HG03097 (cell line): ENCODE measurements around the gene GLIS1.

ENCODE experiments used
- ATAC-seq: cut with Tn5 transposase; IDR thresholded peaks from one replicate; pipeline ENCODE4 v1.9.1; 2021; ENCODE audit not compliant: unreplicated experiment, low FRiP score

The GLIS1 gene

DNA sequence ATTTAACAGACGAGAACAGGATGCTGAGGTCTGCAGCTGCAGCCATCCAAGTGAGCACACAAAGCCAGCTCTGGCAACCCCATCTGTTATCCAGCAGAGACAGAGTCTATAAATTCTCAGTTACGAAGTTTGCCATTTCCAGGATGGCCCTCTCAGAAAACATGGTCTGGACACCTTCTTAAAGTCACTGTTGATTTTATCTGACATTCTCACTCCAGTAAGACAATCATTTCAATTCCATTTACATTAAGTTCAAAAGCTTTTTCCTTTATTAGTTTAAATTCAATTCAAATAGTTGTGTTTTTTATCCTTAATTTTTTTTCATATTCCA lies 154.2 kb downstream of the GLIS1 start:
- ATAC-seq = no peak

DNA sequence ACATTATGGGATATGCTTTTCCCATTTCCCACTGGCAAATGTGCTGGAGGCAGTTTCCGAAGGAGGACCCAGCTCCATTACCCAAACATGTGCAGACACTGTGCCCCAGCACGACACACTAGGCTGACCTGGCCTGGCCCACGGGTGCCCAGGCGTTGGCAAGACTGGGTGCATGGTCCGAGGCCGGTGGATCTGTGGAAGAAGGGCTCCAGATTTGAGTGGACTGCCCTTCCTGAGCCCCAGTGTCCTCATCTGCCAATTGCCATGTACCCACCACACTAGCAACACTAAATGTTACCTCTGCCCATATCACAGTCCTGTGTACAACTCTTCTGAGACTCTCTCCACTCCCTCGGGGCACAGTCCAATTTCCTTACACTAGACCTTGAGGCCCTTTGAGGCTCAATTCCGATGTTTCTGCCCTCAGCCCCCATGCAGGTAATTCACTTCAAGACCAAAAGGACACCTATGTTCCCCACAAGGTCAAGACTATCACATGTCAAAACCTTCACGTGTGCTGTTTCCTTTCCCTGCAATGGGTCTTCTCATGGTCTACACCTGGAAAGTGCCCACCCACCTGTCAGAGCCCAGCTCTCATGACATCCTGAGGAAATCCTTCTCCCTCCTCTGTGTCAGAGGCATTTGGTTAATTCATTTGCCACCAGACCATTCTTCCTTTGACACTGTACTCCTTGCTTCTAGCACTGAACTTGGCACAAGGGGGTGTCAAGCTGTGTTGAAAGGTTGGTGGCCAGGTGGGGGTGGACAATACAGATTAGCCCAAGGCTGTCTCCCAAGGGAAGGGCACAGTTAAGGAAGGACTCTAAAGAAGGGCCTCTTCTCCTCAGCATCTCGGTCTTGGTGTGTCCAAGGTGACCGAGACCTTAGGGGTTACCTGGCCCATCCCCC lies 154.8 kb downstream of the GLIS1 start:
- ATAC-seq = no peak

DNA sequence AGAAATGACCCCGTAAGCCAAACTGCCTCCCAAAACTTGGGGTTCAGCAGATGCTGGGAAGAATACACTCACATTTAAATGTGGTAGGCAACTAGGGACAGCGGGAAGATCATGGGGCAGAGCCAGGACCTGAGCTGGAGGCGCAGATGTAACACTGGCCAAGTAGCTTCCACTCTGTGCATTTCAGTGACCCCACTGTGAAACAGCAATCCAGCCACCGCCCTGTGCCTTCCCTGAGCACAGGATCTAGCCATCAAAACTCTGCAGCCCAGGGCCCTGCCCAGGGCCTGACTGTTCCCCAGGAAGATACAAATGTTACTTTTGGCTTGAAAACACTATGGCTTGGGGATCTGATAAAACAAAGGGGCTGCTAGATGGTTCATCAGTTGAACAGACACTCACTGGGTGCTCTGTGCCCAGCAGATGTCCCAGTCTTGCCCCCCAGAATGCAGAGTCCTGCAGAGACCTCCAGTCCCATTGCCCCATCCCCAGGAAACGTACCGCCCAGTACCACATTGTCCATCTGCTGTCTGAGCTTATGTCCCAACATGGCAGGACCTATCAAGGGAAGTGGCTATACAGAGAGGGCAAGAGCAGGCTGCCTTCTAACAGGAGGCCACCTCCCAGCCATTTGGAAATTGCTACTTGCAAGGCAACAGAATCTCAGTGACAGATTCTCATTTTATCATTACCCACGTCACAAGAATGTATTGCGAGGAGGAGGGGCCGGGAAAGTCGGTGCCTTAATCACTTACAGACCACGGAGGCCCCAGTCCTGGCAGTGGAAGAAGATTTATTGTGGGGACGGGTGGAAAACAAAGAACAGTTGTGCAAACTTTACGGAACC lies 155.7 kb downstream of the GLIS1 start:
- ATAC-seq = no peak

DNA sequence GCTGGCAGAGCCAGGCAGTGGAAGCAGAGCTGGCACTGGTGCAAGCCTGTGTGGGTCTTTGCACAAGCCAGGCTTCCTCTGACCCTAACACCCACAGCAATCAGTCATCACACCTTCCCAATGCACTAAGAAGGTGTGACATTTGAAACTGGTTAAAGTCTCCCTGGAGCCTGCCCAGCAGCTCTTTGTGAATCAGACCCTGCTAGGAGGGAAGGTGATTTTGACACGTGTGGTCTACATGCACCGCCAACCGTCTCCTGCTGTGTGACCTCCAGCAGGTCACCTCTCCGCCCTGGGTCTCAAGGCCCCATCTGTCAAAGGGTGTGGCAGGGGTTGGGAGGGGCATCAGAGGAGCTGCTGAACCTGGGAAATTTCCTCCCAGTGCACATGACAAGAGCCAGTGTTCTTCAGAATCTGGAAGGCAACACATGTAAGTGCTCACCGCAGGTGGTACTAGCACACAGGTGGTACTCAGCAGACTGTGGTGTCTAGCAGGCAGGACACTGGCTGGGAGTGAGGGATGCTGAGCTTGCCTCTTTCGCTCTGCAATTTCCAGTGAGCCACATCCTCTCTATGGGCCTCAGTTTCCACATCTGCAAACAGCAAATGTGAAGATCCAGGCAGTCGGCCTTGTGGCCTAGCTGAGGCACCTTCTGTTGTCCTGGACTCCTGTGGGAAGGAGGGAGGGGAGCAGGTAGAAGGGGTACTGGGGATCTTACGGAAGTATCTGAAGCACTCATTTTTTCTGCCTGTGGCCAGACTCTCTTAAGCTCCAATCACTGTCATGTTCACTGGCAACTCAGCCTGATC lies 156.5 kb downstream of the GLIS1 start:
- ATAC-seq = no peak

DNA sequence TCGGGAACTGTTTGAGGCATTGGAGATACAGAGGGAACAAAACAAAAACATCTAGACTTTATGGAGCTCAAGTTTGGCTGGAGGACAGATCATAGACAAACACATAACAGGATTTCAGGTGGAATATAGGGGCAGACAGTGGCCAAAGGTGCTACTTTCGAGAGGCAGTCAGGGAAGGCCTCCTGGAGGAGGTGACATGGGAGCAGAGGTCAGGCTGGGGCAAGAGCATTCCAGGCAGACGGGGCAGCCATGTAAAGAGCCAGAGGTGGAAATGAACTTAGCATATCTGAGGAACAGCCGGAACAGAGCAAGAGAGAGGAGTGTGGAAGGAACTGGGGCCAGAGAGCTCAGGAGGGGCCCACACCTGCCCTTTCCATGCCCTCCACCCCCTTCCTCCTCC lies 157.5 kb downstream of the GLIS1 start:
- ATAC-seq = no peak

DNA sequence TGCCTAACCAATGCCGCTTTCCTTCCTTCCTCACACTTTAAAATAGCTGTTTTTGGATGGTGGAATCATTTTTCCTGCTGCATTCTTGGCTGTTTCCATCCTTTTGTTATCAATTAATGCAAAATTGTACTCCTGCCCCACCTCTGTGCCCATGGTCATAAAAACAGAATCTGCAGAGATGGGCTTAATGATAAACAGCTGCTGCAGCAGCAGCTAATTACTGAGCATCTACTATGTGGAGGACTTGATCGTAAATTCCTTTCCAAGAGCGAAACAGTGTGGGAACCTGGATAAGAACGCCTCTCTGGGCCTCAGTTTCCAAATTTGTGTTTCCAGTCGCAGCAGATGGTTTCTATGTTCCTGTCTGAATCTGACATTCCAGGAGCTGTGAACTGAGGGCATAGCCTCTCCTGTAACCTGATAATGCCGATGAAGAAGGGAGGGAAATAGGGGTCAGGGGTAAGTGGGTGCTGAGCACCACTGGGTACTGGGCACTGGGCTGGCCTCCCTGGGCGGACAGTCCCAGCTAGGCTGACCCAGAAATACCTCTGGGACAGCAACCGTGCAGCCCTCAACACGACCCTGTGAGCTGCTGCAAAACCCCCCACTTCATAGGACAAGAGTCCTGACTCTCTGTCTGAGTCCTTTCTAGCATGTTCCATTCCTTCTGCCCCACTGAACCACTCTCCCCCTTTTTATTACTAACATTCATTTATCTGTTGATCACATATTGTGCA lies 158.1 kb downstream of the GLIS1 start:
- ATAC-seq = no peak

DNA sequence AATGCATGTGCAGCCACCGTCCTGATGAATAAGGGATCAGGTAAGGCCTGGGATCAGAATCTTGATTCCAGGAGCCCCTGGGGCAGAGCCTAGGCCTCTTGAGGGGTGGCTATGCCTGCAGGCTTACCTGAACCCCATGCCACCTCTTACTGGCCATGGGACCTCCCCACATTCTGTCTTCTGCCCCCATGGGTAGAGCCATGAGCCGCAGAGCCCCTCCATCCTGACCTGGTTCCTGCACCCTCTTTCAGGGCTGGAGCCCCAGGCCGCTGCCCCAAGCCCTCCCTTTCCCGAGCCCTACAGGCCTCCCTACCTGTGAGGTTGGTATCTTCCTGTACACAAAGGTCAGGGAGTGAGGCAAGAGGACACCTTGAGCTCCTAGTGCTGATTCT lies 159.0 kb downstream of the GLIS1 start:
- no peak for ATAC-seq

DNA sequence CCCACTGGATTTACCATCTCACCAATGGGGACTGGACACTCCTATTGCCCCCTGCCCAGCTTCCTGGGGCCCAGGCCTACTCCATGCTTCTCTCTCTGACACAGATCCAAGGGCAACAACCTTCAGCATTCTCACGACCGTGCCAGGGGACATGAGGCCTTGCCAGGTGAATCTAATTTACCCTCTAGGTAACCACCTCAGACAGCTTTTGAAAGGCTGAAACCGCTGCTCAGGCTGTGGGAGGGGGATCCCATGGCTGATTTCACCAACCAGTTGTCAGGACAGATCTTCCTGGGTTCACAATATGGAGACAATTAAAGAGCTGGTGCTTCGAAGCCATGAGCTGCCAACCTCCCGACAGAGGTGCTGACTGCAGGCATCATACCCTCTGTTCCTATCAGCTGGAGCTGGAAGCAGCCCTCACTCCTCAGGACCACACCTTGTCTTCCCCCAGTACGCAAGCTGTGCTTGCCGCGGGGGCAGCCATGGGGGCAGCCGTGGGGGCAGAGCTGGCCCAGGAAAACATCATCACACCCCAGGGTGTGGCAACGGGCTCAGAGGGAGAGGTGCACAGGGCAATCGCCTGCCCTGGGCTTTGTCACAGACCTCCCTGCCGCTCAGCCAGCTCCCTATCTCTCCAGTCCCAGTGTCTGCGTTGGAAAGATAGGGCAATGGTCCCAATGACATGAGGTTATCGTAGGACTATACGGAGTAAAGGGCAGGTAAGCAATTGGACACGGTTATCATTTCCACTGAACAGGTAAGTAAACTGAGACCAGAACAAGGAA lies 159.5 kb downstream of the GLIS1 start:
- ATAC-seq = no peak

DNA sequence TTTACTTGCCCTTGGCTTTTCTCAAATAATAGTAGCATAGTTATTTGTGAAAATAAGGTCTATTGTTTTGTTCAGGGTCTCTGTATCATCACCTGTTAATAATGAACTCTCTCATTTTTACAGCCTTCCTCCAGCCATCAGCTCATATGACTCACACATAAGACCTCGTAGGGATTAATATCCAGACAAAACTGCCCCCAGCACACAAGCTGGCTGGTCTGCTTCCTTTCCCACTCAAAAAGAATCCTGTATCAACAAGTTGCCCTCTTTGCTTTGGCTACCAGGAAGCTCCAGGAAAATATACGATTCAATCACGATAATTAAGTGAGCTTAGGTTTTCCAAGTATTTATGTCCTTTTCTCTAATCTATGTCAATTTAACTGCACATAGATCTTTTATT lies 160.6 kb downstream of the GLIS1 start:
- no peak for ATAC-seq

DNA sequence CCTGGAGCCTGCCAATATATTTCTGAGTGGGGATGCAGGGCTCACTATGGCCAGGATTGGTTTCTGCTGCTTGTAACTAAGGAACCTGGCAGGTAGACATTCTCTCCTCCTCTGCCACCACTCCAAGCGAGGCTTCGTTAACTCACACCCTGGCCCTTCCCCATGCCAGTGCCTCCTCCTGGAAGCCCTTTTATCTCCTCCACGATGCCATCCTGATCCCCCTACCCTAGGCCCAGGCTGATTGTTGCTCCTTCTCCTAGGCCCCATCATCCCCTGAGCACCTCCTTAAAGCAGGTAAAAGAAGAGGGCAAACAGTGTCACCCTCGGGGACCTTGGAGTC lies 161.2 kb downstream of the GLIS1 start:
- ATAC-seq = no peak

DNA sequence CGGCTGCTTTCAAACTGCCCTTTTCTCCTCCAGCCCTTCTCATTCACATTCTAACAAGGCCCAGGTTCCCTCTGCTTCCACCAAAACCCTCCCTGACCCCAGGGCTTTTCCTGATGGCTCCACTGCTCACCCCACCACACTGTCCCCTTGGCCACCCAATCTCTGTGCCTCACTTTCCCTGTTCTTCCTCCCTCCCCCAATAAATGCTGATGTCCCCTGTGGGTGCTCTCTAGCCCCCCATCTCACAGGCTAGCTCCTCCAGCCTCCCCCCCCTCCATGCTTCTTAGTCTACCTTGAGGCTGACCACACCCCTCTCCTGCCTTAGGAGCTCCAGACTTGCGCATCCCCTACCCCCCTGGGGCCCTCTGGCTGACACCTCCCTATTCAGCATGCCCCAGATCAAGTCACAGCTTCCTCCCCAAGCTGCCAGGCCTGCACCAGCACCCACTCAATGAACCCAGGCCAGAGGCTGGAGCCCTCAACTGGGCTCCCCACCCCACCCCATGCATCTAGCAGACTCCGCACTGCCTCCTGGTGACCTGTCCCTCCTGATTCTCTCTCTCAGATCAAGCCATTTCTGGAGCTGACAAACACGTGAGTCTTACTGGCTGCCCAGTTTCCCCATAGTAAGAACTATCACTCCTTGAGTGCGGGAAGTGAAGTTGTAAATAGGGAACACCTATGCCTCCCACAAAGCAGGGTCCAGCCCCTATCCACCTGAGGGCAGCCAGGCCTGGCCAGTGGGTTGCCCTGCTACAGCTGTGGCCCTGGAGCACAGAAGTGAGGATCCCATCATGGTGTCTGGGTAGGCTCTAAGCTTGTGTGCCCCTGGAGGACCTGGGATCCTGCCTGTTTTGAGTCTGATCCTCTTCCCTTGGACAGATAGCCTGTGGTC lies 161.9 kb downstream of the GLIS1 start:
- ATAC-seq = no peak

DNA sequence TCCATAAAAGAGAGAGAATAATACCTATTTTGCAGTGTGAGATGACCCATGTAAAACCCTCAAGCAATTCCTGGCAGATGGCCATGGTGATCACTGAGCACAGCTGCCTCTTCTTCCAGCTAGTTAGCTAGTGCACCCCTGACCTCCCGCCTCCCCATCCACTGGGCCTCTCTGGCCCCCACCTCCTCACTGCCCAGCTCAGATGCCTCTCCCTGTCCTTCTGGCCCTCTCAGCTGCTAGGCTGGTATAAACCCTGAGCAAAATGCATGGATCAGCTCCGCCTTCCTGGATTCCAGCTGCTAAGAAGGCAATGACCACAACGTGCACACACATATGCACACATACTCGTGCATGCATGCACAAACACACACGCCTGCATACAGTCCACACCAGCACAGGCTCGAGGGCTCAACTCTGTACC lies 162.6 kb downstream of the GLIS1 start:
- ATAC-seq = no peak

DNA sequence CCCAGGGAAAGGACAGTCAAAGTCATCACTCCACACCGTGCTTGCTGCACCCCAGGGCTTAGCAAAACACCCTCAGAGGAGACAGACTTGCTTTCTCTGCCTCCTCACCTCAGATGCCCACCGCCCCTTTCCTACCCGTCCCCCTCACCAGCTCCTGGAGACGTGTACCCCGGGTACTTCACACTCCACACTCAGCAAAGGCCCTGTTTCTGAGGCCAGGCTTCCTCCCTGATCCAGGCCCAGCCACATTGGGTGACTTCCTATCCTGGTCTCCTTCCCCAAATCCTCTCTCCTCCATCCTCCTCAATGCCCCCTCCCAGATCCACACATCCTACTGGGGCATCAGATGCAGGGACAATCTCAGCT lies 163.0 kb downstream of the GLIS1 start:
- ATAC-seq = no peak

DNA sequence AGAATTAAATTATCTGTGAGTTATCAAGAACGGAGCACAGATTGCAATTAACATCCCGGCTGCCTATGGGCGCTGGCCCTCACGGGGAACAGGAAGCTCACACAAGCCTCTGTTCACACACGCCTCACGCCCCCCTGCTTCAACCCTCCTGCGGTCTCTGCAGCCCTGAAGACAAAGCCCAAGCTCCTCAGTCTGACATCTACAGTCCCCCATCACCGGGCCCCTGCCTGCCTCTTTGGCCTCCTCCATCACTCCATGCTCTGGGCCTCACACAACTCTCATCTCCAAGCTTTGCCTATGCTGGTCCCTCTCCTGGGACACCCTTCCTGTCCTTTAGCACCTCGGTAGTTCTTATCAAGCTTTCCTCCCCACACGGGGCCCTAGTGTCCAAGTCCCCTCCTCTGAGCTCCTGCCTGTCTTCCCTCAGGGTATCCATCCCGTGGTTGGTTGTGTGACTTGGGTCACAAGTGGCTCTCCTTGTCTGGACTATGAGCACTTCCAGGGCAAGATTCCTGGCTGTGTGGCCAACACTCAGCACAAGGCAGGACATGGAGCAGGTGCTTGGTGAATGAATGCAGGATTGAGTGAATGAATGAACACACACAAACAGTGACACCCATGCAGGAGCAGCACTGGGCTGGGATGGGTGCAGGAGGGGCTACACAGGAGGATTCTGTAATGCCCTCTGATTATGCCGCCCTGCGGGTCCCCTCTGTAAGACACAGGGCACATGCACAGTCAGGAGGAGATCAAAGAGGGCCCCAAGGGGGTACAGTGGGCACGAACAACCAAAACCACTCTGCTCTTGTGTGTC lies 163.6 kb downstream of the GLIS1 start:
- no peak for ATAC-seq

DNA sequence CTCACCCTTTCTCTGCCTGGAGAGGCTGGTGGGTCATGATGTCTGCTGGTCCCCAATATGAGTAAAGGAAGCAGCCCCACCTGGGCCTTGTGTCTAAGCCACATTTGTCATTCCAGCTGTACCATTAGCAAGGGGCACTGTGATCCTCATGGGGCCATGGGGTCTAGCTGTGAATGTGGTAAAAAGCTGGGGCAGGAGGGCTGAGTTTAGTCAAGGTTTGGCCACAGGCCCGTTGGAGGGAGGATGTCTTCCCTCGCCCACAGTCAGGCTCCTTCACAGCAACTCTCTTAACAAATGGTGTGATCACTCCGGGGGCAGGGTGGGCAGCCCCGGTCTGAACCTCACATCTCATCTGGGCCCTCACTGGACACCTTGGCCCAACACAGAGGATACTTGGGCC lies 164.3 kb downstream of the GLIS1 start:
- no peak for ATAC-seq

DNA sequence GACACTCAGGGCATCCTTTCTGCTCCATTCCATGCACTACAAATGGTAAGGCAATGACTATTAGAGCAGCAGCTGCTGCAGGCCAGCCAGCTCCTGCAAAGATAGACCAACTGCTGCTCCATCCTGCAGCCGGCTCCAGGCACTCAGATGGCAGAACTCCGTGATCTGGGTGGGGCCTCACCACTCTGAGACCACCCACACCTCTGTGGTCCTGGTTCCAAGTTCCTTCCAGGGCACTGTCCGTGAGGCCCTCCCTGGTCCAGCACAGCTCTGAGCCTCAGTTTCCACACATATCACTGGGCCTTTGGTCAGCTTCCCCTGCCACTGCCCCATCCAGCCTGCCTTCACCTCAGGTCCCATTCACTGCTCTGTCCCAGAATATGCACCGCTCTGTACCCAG lies 165.0 kb downstream of the GLIS1 start:
- ATAC-seq = no peak

DNA sequence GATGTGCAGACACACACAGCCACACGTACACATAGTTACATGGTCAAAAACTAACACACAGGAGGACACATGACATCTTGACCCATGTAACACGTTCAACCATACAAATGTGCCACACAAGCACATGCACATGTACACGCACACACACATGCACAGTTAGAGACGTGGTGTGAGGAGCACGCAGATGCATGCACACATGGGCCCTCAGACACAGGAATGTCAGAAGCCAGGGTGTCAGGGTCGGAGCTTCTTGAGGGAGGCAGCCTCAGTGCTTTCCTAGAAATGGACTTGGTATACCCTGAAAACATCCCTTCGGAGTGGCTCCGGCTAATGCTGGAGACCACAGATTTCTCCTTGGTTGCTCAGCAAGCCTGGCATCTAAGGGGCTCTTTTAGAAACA lies 165.4 kb downstream of the GLIS1 start:
- no peak for ATAC-seq

DNA sequence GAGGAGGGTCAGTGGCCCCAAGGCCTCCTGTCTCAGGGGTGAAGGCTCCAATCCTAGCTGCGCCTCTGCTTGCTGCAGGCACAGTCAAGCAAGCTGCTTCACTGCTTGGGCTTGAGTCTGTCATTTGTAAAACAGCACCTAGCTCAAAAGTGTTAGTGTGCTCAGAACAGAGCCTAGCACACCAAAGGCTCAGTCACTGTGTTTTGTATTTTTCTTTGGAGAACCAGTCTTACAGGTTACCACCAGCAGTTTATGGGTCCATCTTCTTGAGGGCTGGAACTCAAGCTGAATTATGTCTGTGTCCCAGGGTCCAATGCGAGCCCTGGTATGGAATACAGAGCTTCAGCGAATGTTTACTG lies 166.2 kb downstream of the GLIS1 start:
- no peak for ATAC-seq
